H9 (cell line): ENCODE results near the gene TAOK2. TPM values are rescaled to one million over a fixed set of nuclear protein-coding genes. Genes with fewer than 3 reads are reported as not detected.

ENCODE experiments used
- DNase-seq: peaks from one replicate; pipeline ENCODE4 v3.0.0-alpha.2; 2017
- H2AFZ ChIP-seq: one replicate; pipeline ENCODE4 v1.6.1; 2013; ENCODE audit warnings: mild to moderate bottlenecking, low read length, control low read depth, moderate library complexity
- H2AK5ac ChIP-seq: 2 replicates; pipeline ENCODE4 v1.6.1; 2013; ENCODE audit warnings: low read length, control low read depth, mixed read lengths; ENCODE audit not compliant: insufficient read length
- H2BK120ac ChIP-seq: one replicate; pipeline ENCODE4 v1.6.1; 2013; ENCODE audit warnings: low read depth, mild to moderate bottlenecking, low read length, control low read depth, inconsistent platforms; ENCODE audit not compliant: poor library complexity, severe bottlenecking
- H2BK12ac ChIP-seq: 2 replicates; pipeline ENCODE4 v1.6.1; 2013; ENCODE audit warnings: low read length, control low read depth, mixed read lengths, low read depth; ENCODE audit not compliant: insufficient read length
- H2BK15ac ChIP-seq: 2 replicates; pipeline ENCODE4 v1.6.1; 2013; ENCODE audit warnings: low read depth, low read length, control low read depth
- H2BK20ac ChIP-seq: one replicate; pipeline ENCODE4 v1.6.1; 2013; ENCODE audit warnings: low read depth, mild to moderate bottlenecking, low read length, control low read depth, inconsistent platforms; ENCODE audit not compliant: poor library complexity, severe bottlenecking
- H2BK5ac ChIP-seq: 2 replicates; pipeline ENCODE4 v1.6.1; 2013; ENCODE audit warnings: low read length, control low read depth, mixed read lengths; ENCODE audit not compliant: insufficient read length
- H3K14ac ChIP-seq: 2 replicates; pipeline ENCODE4 v1.6.1; 2013; ENCODE audit warnings: low read length, control low read depth; ENCODE audit not compliant: insufficient read depth
- H3K18ac ChIP-seq: 2 replicates; pipeline ENCODE4 v1.6.1; 2013; ENCODE audit warnings: low read depth, mild to moderate bottlenecking, mixed read lengths, low read length, control low read depth; ENCODE audit not compliant: insufficient read length
- H3K23ac ChIP-seq: 2 replicates; pipeline ENCODE4 v1.6.1; 2013; ENCODE audit warnings: low read length, control low read depth, mixed read lengths, low read depth; ENCODE audit not compliant: insufficient read length
- H3K23me2 ChIP-seq: 2 replicates; pipeline ENCODE4 v1.6.1; 2013; ENCODE audit warnings: low read depth, mild to moderate bottlenecking, mixed read lengths, low read length, control low read depth; ENCODE audit not compliant: insufficient read length, poor library complexity, severe bottlenecking
- H3K27ac ChIP-seq: 2 replicates; pipeline ENCODE4 v1.5.1; 2013; ENCODE audit warnings: low read length, control low read depth, mixed read lengths, low read depth; ENCODE audit not compliant: insufficient read length
- H3K27me3 ChIP-seq: 2 replicates; pipeline ENCODE4 v1.6.1; 2013; ENCODE audit warnings: low read length, control low read depth, inconsistent platforms; ENCODE audit not compliant: insufficient read depth
- H3K4ac ChIP-seq: 2 replicates; pipeline ENCODE4 v1.6.1; 2013; ENCODE audit warnings: low read depth, mild to moderate bottlenecking, control low read depth, inconsistent platforms, low read length, moderate library complexity
- H3K4me1 ChIP-seq: 2 replicates; pipeline ENCODE4 v1.6.1; 2013; ENCODE audit warnings: low read length, control low read depth, inconsistent platforms; ENCODE audit not compliant: insufficient read depth
- H3K4me2 ChIP-seq: 2 replicates; pipeline ENCODE4 v1.6.1; 2013; ENCODE audit warnings: low read length, control low read depth, mixed read lengths; ENCODE audit not compliant: insufficient read length, insufficient read depth
- H3K56ac ChIP-seq: 2 replicates; pipeline ENCODE4 v1.6.1; 2013; ENCODE audit warnings: low read depth, mild to moderate bottlenecking, mixed read lengths, low read length, control low read depth; ENCODE audit not compliant: insufficient read length
- H3K79me1 ChIP-seq: 2 replicates; pipeline ENCODE4 v1.6.1; 2013; ENCODE audit warnings: low read depth, mild to moderate bottlenecking, moderate library complexity, low read length, control low read depth, inconsistent platforms; ENCODE audit not compliant: insufficient read depth, poor library complexity, severe bottlenecking
- H3K79me2 ChIP-seq: 2 replicates; pipeline ENCODE4 v1.6.1; 2013; ENCODE audit warnings: low read length, control low read depth, inconsistent platforms; ENCODE audit not compliant: insufficient read depth
- H3K9ac ChIP-seq: 2 replicates; pipeline ENCODE4 v1.6.1; 2013; ENCODE audit warnings: low read length, control low read depth, mixed read lengths; ENCODE audit not compliant: insufficient read length; ENCODE audit errors: extremely low read depth
- H3K9me3 ChIP-seq: one replicate; pipeline ENCODE4 v1.6.1; 2013; ENCODE audit warnings: low read depth, low read length, inconsistent platforms; ENCODE audit not compliant: control insufficient read depth
- H3T11ph ChIP-seq: one replicate; pipeline ENCODE4 v1.6.1; 2013; ENCODE audit warnings: mild to moderate bottlenecking, low read length, control low read depth, inconsistent platforms
- H4K20me1 ChIP-seq: one replicate; pipeline ENCODE4 v1.6.1; 2013; ENCODE audit not compliant: control insufficient read depth, insufficient read length, insufficient read depth
- H4K5ac ChIP-seq: 2 replicates; pipeline ENCODE4 v1.6.1; 2013; ENCODE audit warnings: low read depth, mild to moderate bottlenecking, mixed read lengths, low read length, control low read depth; ENCODE audit not compliant: insufficient read length
- H4K8ac ChIP-seq: replicated peaks from 2 replicates; pipeline ENCODE4 v1.6.1; 2013; ENCODE audit warnings: low read length, control low read depth, mixed read lengths, low read depth; ENCODE audit not compliant: insufficient read length
- H4K91ac ChIP-seq: 2 replicates; pipeline ENCODE4 v1.6.1; 2013; ENCODE audit warnings: low read depth, mild to moderate bottlenecking, moderate library complexity, mixed read lengths, low read length, control low read depth; ENCODE audit not compliant: insufficient read length
- H3K27ac Mint-ChIP-seq, 3 experiments: 2 replicates in 2 of 3; 3 replicates in 1 of 3; pipeline ENCODE4 v1.8.0; 2020 to 2021; ENCODE audit warnings: mixed read lengths in 3 of 3, mild to moderate bottlenecking in 1 of 3, moderate library complexity in 1 of 3
- H3K27me3 Mint-ChIP-seq: 2 replicates; pipeline ENCODE4 v1.8.0; 2021; ENCODE audit warnings: low read depth, mild to moderate bottlenecking, moderate library complexity, mixed read lengths
- H3K36me3 Mint-ChIP-seq, 3 experiments: 2 replicates in 2 of 3; 3 replicates in 1 of 3; pipeline ENCODE4 v1.8.0; 2020 to 2021; ENCODE audit warnings: low read depth in 3 of 3, mixed read lengths in 3 of 3; ENCODE audit not compliant: insufficient read depth in 1 of 3
- H3K4me1 Mint-ChIP-seq, 2 experiments: 2 replicates each; pipeline ENCODE4 v1.8.0; 2020; ENCODE audit warnings: mixed read lengths in 2 of 2
- H3K4me3 Mint-ChIP-seq, 2 experiments: 2 replicates in 1 of 2; 3 replicates in 1 of 2; pipeline ENCODE4 v1.8.0; 2020 to 2021; ENCODE audit warnings: mild to moderate bottlenecking in 2 of 2, mixed read lengths in 2 of 2, moderate library complexity in 1 of 2
- H3K9me3 Mint-ChIP-seq, 2 experiments: 2 replicates in 1 of 2; 3 replicates in 1 of 2; pipeline ENCODE4 v1.8.0; 2020; ENCODE audit warnings: mild to moderate bottlenecking in 2 of 2, mixed read lengths in 2 of 2, moderate library complexity in 1 of 2
- CTCF ChIP-seq: fragments of 200-600 bp; sonication (generic); conservative IDR thresholded peaks from 3 replicates; pipeline ENCODE4 v1.8.0; 2021; ENCODE audit warnings: antibody characterized with exemption, mild to moderate bottlenecking
- WGBS: extraction: QIAGEN DNeasy Blood & Tissue Kit; methylation state at CpG from one replicate; pipeline ENCODE4 v1.1.7; 2013; ENCODE audit warnings: missing lambda C conversion rate, low lambda C conversion rate, mixed read lengths; ENCODE audit not compliant: insufficient read length; ENCODE audit errors: extremely low coverage; 5-methylcytosine and 5-hydroxymethylcytosine counted together
- total RNA-seq: library from RNA; stranded (reverse); gene quantifications from 2 replicates; pipeline ENCODE4 v1.2.1, GENCODE V29; 2021

TAOK2 gene
- total RNA-seq, 1 experiment from 2014 or later, result 43.9 TPM

GRCh38 chr16:30023586-30023985 is 49.9 kb downstream of the TAOK2 start:
- H3K79me2 ChIP-seq, result no peaks in the 10 kb centered on the region
- no peak overlapping the region for H3K56ac ChIP-seq
- no peaks in the 10 kb centered on the region; a peak in 1 of 5 replicates for H3K9me3 Mint-ChIP-seq
- H3K36me3 Mint-ChIP-seq, result peaks cover 6 to 16% (median 11%) of the 10 kb centered on the region in 3 experiments; a peak in 5 of 7 replicates
- H3K9me3 ChIP-seq, result no peaks in the 10 kb centered on the region
- H3K27ac Mint-ChIP-seq, result no peak overlapping the region; a peak in 1 of 7 replicates
- H3K4me2 ChIP-seq, result no peak overlapping the region
- H2BK15ac ChIP-seq, result no peak overlapping the region
- no peak overlapping the region for H2BK20ac ChIP-seq
- H3K4me3 Mint-ChIP-seq, result no peak overlapping the region
- no peak overlapping the region for H2BK5ac ChIP-seq
- no peak for DNase-seq
- H2BK120ac ChIP-seq, result no peak overlapping the region
- H3K4me1 ChIP-seq, result no peaks in the 10 kb centered on the region
- H3K9ac ChIP-seq, result no peak overlapping the region
- no peak overlapping the region for H4K5ac ChIP-seq
- H3K14ac ChIP-seq, result no peak overlapping the region
- H3K23me2 ChIP-seq, result peaks cover 4% of the 10 kb centered on the region
- H3K4ac ChIP-seq, result no peak overlapping the region
- no peak overlapping the region for H3K18ac ChIP-seq
- TF ChIP-seq CTCF, result no peak
- no CpG with 5 or more reads among the region's 11 CpGs for WGBS
- no peak overlapping the region for H2BK12ac ChIP-seq
- peaks cover 4 to 16% of the 10 kb centered on the region in 2 experiments for H3K4me1 Mint-ChIP-seq
- no peaks in the 10 kb centered on the region for H3K79me1 ChIP-seq
- H3K27me3 Mint-ChIP-seq, result peaks cover 2% of the 10 kb centered on the region
- H3K23ac ChIP-seq, result no peak overlapping the region
- no peak overlapping the region for H2AFZ ChIP-seq
- H3K27ac ChIP-seq, result no peak overlapping the region
- H2AK5ac ChIP-seq, result no peak overlapping the region
- no peaks in the 10 kb centered on the region; the same call in 1 of the 2 replicates for H3K27me3 ChIP-seq
- no peaks in the 10 kb centered on the region for H4K20me1 ChIP-seq
- H4K8ac ChIP-seq, result no peak overlapping the region
- no peak overlapping the region for H4K91ac ChIP-seq
- H3T11ph ChIP-seq, result no peak overlapping the region
